Myocyte (in vitro differentiated cells): ENCODE data around the gene MEAF6. TPM values are rescaled to one million over a fixed set of nuclear protein-coding genes. Genes with fewer than 3 reads are reported as not detected.

Experiments
- DNase-seq: peaks from one replicate; pipeline ENCODE4 v3.0.0-alpha.2; 2012; ENCODE audit warnings: low read depth
- microRNA-seq: library from miRNA; unstranded; fragments of <30 nt; microRNA quantifications from one replicate; pipeline ENCODE4, GENCODE V29; 2016
- total RNA-seq: library from RNA; depleted of rRNA; stranded (reverse); fragments of >200 nt; gene quantifications from 2 replicates; pipeline ENCODE4 v1.2.3, GENCODE V29; 2014

MEAF6 gene
- total RNA-seq, 1 donor from 2014 or later: 88.6 TPM

GRCh38 chr1:37446874-37447273, 67.7 kb downstream of the MEAF6 start:
- no peak for DNase-seq

GRCh38 chr1:37442644-37443043, 71.9 kb downstream of the MEAF6 start:
- DNase-seq: no peak

Small RNA genes within 50 kb of the gene (microRNA-seq; reads per million reads assigned to microRNA genes)
- 1.6 reads per million, percentile 3 among the genes with 10 or more reads in this experiment for gene MIR5581
- not detected for gene MIR6732

Other genes with a start within 250 kb of the MEAF6 start
- gene ZC3H12A, start 40.2 kb downstream of the MEAF6 start, total RNA-seq: 6.5 and 7.3 TPM in 2 replicates
- gene SNIP1, start 39.5 kb upstream of the MEAF6 start, total RNA-seq: 11.0 and 12.3 TPM in 2 replicates
- gene DNALI1, start 42.2 kb upstream of the MEAF6 start, total RNA-seq: 35.9 and 45.9 TPM in 2 replicates
- 57.0 and 76.9 TPM in 2 replicates for gene GNL2, start 81.2 kb upstream of the MEAF6 start, total RNA-seq
- gene RSPO1, start 120.1 kb upstream of the MEAF6 start, total RNA-seq: not detected in 2 replicates
- gene CDCA8, start 177.8 kb upstream of the MEAF6 start, total RNA-seq: 0.05 and 0.26 TPM in 2 replicates